Measurements from ENCODE around the gene RARG.

RARG gene

GRCh38 chr12:53231921-53232645 lies at the start of gene RARG:
RARG (minus strand) TSS chr12:53232209; CDS start chr12:53227545, 4,664 bp downstream.
- in situ Hi-C loops (cut with MboI; ENCODE audit: low sequenced_read_pairs) = no loop called here

GRCh38 chr12:53279888-53280498 lies 48.0 kb upstream of the RARG start:
- in situ Hi-C loops (cut with MboI; ENCODE audit: low sequenced_read_pairs) = no loop called here

- in situ Hi-C loops (cut with MboI; ENCODE audit: low sequenced_read_pairs) = no loop called here
Observed at GRCh38 chr12:53279283-53279869, 47.4 kb upstream of the RARG start.

- in situ Hi-C loops (cut with MboI; ENCODE audit: low sequenced_read_pairs) = no loop called here
Observed at GRCh38 chr12:53277981-53278380, 46.0 kb upstream of the RARG start.

GRCh38 chr12:53276511-53276910 lies 44.5 kb upstream of the RARG start:
- in situ Hi-C loops (cut with MboI; ENCODE audit: low sequenced_read_pairs) = no loop called here

GRCh38 chr12:53274445-53274844 lies 42.4 kb upstream of the RARG start:
- in situ Hi-C loops (cut with MboI; ENCODE audit: low sequenced_read_pairs) = no loop called here

- in situ Hi-C loops (cut with MboI; ENCODE audit: low sequenced_read_pairs) = no loop called here
Observed at GRCh38 chr12:53268630-53269562, 36.9 kb upstream of the RARG start.

- in situ Hi-C loops (cut with MboI; ENCODE audit: low sequenced_read_pairs) = no loop called here
Observed at GRCh38 chr12:53267999-53268629, 36.1 kb upstream of the RARG start, which contains the start of gene ESPL1. ESPL1 (plus strand) TSS chr12:53268299; CDS start chr12:53268767, 468 bp downstream.

- in situ Hi-C loops (cut with MboI; ENCODE audit: low sequenced_read_pairs) = no loop called here
Observed at GRCh38 chr12:53267306-53267998, 35.4 kb upstream of the RARG start.

GRCh38 chr12:53265783-53266182 lies 33.8 kb upstream of the RARG start:
- in situ Hi-C loops (cut with MboI; ENCODE audit: low sequenced_read_pairs) = no loop called here

- in situ Hi-C loops (cut with MboI; ENCODE audit: low sequenced_read_pairs) = no loop called here
Observed at GRCh38 chr12:53259891-53260290, 27.9 kb upstream of the RARG start.

- in situ Hi-C loops (cut with MboI; ENCODE audit: low sequenced_read_pairs) = no loop called here
Observed at GRCh38 chr12:53258541-53259539, 26.8 kb upstream of the RARG start.

GRCh38 chr12:53255996-53256395 lies 24.0 kb upstream of the RARG start:
- in situ Hi-C loops (cut with MboI; ENCODE audit: low sequenced_read_pairs) = no loop called here

GRCh38 chr12:53254816-53255545 lies 23.0 kb upstream of the RARG start:
- in situ Hi-C loops (cut with MboI; ENCODE audit: low sequenced_read_pairs) = no loop called here

- in situ Hi-C loops (cut with MboI; ENCODE audit: low sequenced_read_pairs) = no loop called here
Observed at GRCh38 chr12:53253298-53253697, 21.3 kb upstream of the RARG start.

- in situ Hi-C loops (cut with MboI; ENCODE audit: low sequenced_read_pairs) = no loop called here
Observed at GRCh38 chr12:53252349-53252916, 20.4 kb upstream of the RARG start.

- in situ Hi-C loops (cut with MboI; ENCODE audit: low sequenced_read_pairs) = no loop called here
Observed at GRCh38 chr12:53251477-53252348, 19.7 kb upstream of the RARG start.
